ENCODE data around the gene GNAI1. TPM values are rescaled to one million over a fixed set of nuclear protein-coding genes. Genes with fewer than 3 reads are reported as not detected.

GNAI1 gene
- total RNA-seq: 10 to 100 TPM; 30.2 to 40.4 TPM

GRCh38 chr7:80134536-80135308 lies at the start of gene GNAI1:
Gene GNAI1 (plus strand): TSS chr7:80134831. CDS start chr7:80135161, 330 bp downstream.
- no peaks in the 10 kb centered on the region for H3K27me3 ChIP-seq (replicated peaks; ENCODE audit: insufficient read depth)
- peak; percentile 64 for TF ChIP-seq POLR2A (IDR thresholded peaks at IDR 0.05)
- TF ChIP-seq CTCF (IDR thresholded peaks at IDR 0.05): peak in 3 of 4 experiments; percentile 27 to 46 (median 32)
- TF ChIP-seq POLR2AphosphoS5 (IDR thresholded peaks at IDR 0.05): no peak
- no peaks in the 10 kb centered on the region for H3K9me3 ChIP-seq
- peaks cover 5% of the 10 kb centered on the region for H3K4me1 ChIP-seq (replicated peaks)
- no peaks in the 10 kb centered on the region for H3K36me3 ChIP-seq
- DNase-seq (ENCODE audit: low spot score): peak; percentile 44
- peak within 1 kb of the TSS; percentile 85 to 89 for H3K4me3 ChIP-seq
- under 1% methylated on average over 53 of the region's 92 CpGs for WGBS
- intact Hi-C loops (cut with DNase I): loop anchor here (5.0 kb wide), 1 partner anchor 258 kb away; no protein-coding TSS in a partner anchor
- peak within 1 kb of the TSS; percentile 86 to 87 for H3K27ac ChIP-seq

DNA sequence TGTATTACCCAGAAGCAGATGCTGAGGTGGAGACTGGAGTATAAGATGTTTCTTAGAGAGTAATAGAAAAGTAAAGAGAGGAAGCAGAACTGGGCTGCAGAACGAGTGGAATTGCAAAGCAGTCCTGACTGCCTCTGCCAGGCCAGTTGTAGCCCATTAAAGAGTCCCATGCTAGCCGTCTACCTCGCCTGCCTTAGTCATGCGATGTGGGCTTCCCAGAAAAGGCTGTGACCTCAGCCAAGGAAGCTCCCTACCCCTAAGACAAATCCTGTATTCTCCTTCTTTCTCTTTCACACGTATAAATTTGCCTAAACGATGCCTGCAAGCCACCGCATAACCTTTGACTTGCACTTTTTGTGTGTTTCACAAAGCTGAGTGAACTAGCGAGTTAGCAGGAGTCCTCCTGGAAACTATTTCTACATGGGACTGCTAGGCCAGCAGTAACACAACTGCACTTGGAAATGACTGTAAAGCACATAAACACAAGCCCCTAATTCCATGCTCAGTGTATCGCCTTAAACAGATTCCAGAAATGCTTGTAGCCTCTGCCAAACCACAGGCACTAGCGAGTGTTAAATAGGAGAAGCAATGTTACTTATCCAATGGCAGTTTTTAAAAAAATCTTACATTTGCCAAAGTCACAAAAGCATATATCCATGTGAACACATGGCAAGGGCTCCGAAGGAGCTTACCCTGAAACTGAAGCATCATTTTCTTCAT lies 47.4 kb upstream of the GNAI1 start:
- DNase-seq (ENCODE audit: low spot score): no peak
- Histone ChIP-seq H3K27me3 (replicated peaks; ENCODE audit: insufficient read depth) (no peaks in the 10 kb centered on the region), H3K27ac (no peak overlapping the region), H3K9me3 (no peaks in the 10 kb centered on the region), H3K4me3 (no peak overlapping the region), H3K4me1 (replicated peaks) (no peaks in the 10 kb centered on the region), H3K36me3 (no peaks in the 10 kb centered on the region)
- TF ChIP-seq POLR2A (IDR thresholded peaks at IDR 0.05): no peak
- no peak for TF ChIP-seq CTCF (IDR thresholded peaks at IDR 0.05)
- intact Hi-C loops (cut with DNase I): no loop called here
- 84% methylated on average over 11 of the region's 11 CpGs for WGBS

- H3K4me3 ChIP-seq: no peak overlapping the region
- H3K27ac ChIP-seq: no peak overlapping the region
- H3K36me3 ChIP-seq: no peaks in the 10 kb centered on the region
- 33% methylated on average over 1 of the region's 1 CpG for WGBS
- no peak for DNase-seq (ENCODE audit: low spot score)
- no peaks in the 10 kb centered on the region for H3K27me3 ChIP-seq (replicated peaks; ENCODE audit: insufficient read depth)
- intact Hi-C loops (cut with DNase I): no loop called here
- H3K4me1 ChIP-seq (replicated peaks): no peaks in the 10 kb centered on the region
- TF ChIP-seq CTCF (IDR thresholded peaks at IDR 0.05): no peak
- no peak for TF ChIP-seq POLR2A (IDR thresholded peaks at IDR 0.05)
- H3K9me3 ChIP-seq: no peaks in the 10 kb centered on the region
Measured at GRCh38 chr7:80087771-80088170, 46.9 kb upstream of the GNAI1 start.

- H3K27ac ChIP-seq: no peak overlapping the region
- no peaks in the 10 kb centered on the region for H3K27me3 ChIP-seq (replicated peaks; ENCODE audit: insufficient read depth)
- no peak for DNase-seq (ENCODE audit: low spot score)
- intact Hi-C loops (cut with DNase I): no loop called here
- TF ChIP-seq POLR2A (IDR thresholded peaks at IDR 0.05): no peak
- no peaks in the 10 kb centered on the region for H3K4me1 ChIP-seq (replicated peaks)
- no peak overlapping the region for H3K4me3 ChIP-seq
- no peaks in the 10 kb centered on the region for H3K36me3 ChIP-seq
- 25% methylated on average over 2 of the region's 2 CpGs for WGBS
- H3K9me3 ChIP-seq: no peaks in the 10 kb centered on the region
Measured at GRCh38 chr7:80088705-80089104, 45.9 kb upstream of the GNAI1 start.

DNA sequence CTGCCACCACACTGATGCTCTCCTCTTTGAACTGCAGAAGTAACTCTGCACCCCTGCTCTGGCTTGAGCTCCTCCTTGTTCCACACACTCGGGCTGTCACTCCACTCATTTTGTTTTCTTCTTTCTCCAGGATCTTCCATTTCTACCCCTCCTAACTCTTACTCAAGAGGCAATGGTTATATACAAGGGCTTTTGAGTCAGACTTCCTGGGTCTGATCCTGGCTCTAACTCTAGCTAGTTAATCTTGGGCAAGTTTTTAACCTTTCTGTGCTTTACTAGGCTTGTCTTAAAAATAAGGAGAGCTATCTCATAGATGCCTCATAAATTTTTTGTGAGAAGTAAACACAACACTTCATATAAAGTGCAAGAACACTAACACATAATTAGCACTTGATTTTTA lies 45.3 kb upstream of the GNAI1 start:
- DNase-seq (ENCODE audit: low spot score): no peak
- 61% methylated on average over 1 of the region's 1 CpG for WGBS
- no peak overlapping the region for H3K4me3 ChIP-seq
- H3K27me3 ChIP-seq (replicated peaks; ENCODE audit: insufficient read depth): no peaks in the 10 kb centered on the region
- intact Hi-C loops (cut with DNase I): no loop called here
- no peaks in the 10 kb centered on the region for H3K9me3 ChIP-seq
- H3K4me1 ChIP-seq (replicated peaks): no peaks in the 10 kb centered on the region
- H3K27ac ChIP-seq: no peak overlapping the region
- H3K36me3 ChIP-seq: no peaks in the 10 kb centered on the region
- no peak for TF ChIP-seq CTCF (IDR thresholded peaks at IDR 0.05)
- no peak for TF ChIP-seq POLR2A (IDR thresholded peaks at IDR 0.05)
- TF ChIP-seq POLR2AphosphoS5 (IDR thresholded peaks at IDR 0.05): no peak

All from prostate gland (tissue), 2 donors.